ENCODE results near the gene ZFYVE21.

Gene ZFYVE21

DNA sequence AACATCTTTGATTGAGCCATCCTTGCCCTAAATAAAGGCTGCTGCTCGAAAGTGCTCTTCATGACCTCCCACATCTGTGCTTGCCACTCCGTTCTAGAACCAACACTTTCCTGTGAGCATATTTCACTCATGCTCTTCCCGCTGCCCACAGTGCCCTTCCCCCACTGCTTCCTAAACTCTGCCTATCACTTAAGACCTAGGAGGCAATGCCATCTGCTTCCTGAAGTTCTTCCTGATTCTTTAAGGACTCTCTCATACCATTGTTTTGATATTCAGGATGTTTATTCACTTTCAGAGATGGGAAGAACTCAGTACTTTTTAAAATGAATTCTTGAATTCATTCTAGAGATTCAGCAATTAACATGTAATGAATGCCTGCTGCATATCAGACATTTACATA is 49.9 kb downstream of the ZFYVE21 start:
- TF ChIP-seq, protein P1, sequence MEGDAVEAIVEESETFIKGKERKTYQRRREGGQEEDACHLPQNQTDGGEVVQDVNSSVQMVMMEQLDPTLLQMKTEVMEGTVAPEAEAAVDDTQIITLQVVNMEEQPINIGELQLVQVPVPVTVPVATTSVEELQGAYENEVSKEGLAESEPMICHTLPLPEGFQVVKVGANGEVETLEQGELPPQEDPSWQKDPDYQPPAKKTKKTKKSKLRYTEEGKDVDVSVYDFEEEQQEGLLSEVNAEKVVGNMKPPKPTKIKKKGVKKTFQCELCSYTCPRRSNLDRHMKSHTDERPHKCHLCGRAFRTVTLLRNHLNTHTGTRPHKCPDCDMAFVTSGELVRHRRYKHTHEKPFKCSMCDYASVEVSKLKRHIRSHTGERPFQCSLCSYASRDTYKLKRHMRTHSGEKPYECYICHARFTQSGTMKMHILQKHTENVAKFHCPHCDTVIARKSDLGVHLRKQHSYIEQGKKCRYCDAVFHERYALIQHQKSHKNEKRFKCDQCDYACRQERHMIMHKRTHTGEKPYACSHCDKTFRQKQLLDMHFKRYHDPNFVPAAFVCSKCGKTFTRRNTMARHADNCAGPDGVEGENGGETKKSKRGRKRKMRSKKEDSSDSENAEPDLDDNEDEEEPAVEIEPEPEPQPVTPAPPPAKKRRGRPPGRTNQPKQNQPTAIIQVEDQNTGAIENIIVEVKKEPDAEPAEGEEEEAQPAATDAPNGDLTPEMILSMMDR (IDR thresholded peaks at IDR 0.05; ENCODE audit: insufficient read depth, low read length, missing control alignments): no peak
- CTCF ChIA-PET: no interaction called here
- no peak overlapping the region for H3K4me3 ChIP-seq (ENCODE audit: low read depth, low read length)
- no peak for DNase-seq (ENCODE audit: low read depth, low spot score)
- POLR2A ChIA-PET: no interaction called here

GRCh38 chr14:103767336-103767894 is 51.8 kb downstream of the ZFYVE21 start:
- TF ChIP-seq, protein P1 (IDR thresholded peaks at IDR 0.05; ENCODE audit: insufficient read depth, low read length, missing control alignments): no peak
- POLR2A ChIA-PET: no interaction called here
- CTCF ChIA-PET: no interaction called here
- no peak overlapping the region for H3K4me3 ChIP-seq (ENCODE audit: low read depth, low read length)
- no peak for DNase-seq (ENCODE audit: low read depth, low spot score)

GRCh38 chr14:103770500-103770899 is 54.9 kb downstream of the ZFYVE21 start:
- no peak for DNase-seq (ENCODE audit: low read depth, low spot score)
- ChIA-PET CTCF (no interaction called here), POLR2A (no interaction called here)
- no peak overlapping the region for H3K4me3 ChIP-seq (ENCODE audit: low read depth, low read length)
- TF ChIP-seq, protein P1 (IDR thresholded peaks at IDR 0.05; ENCODE audit: insufficient read depth, low read length, missing control alignments): no peak

DNA sequence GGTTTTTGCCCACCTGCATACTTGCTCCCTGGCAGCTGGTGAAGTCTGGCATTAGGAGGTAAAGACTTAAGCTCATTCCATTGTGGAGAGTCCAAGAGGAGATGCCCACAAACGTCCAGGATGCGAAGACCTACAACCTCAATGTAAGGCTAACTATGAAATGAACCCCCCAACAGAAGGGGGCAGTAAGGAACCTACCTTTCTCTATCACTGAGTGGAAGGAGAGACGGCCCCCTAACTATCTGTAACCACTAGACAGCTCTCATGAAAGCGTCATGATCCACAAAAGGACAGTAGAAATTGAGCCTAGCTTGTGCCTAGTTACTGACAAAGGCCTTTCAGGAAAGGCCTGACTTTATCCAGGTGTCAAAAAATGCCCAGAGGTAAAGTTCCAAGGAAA is 55.3 kb downstream of the ZFYVE21 start:
- no peak for DNase-seq (ENCODE audit: low read depth, low spot score)
- POLR2A ChIA-PET: no interaction called here
- TF ChIP-seq, protein P1 (IDR thresholded peaks at IDR 0.05; ENCODE audit: insufficient read depth, low read length, missing control alignments): no peak
- H3K4me3 ChIP-seq (ENCODE audit: low read depth, low read length): no peak overlapping the region
- CTCF ChIA-PET: no interaction called here

GRCh38 chr14:103772078-103772712 is 56.6 kb downstream of the ZFYVE21 start:
- ChIA-PET POLR2A (no interaction called here), CTCF (no interaction called here)
- DNase-seq (ENCODE audit: low read depth, low spot score): no peak
- no peak overlapping the region for H3K4me3 ChIP-seq (ENCODE audit: low read depth, low read length)
- TF ChIP-seq, protein P1 (IDR thresholded peaks at IDR 0.05; ENCODE audit: insufficient read depth, low read length, missing control alignments): no peak

DNA sequence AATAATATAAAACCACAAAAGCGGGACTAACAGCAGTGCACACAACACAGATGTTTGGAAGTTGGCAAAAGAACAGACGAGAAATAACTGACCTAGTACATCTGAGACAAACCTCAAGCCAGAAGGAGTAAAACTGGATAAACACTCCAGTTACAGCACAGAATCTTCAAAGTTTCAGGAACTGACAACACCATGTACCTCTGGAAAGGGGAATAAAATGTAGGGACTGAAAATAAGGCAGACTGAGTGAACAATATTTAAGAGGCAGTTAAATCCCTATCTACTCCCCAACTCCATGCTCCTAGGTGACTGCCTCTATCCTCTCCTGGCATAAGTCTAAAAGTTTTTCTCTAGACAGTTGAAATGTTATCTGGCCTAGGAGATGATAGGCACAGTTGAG is 57.9 kb downstream of the ZFYVE21 start:
- ChIA-PET CTCF (no interaction called here), POLR2A (no interaction called here)
- no peak overlapping the region for H3K4me3 ChIP-seq (ENCODE audit: low read depth, low read length)
- no peak for DNase-seq (ENCODE audit: low read depth, low spot score)
- TF ChIP-seq, protein P1 (IDR thresholded peaks at IDR 0.05; ENCODE audit: insufficient read depth, low read length, missing control alignments): no peak

All from AG04449 (cell line).